HL-60 (cell line): ENCODE data around the gene CHST13.

Experiments
- DNase-seq, 2 experiments: peaks; one replicate each; pipeline ENCODE4 v3.0.0-alpha.2; 2010 to 2020; ENCODE audit warnings: low read depth in 1 of 2, low spot score in 1 of 2
- H3K27ac ChIP-seq: fragments of 250-450 bp; sonication (Bioruptor Pico); replicated peaks from 2 replicates; pipeline ENCODE4 v1.5.1; 2020; ENCODE audit warnings: mild to moderate bottlenecking, moderate library complexity
- H3K27me3 ChIP-seq: fragments of 250-450 bp; sonication (Bioruptor Pico); 2 replicates; pipeline ENCODE4 v1.5.1; 2021; ENCODE audit warnings: mild to moderate bottlenecking, moderate library complexity; ENCODE audit not compliant: insufficient read depth, poor library complexity, severe bottlenecking
- H3K4me3 ChIP-seq: replicated peaks from 2 replicates; pipeline ENCODE4 v1.5.1; 2011; ENCODE audit warnings: mild to moderate bottlenecking, control low read depth, low read length; ENCODE audit not compliant: insufficient read depth
- CTCF ChIP-seq: IDR thresholded peaks from one replicate; pipeline ENCODE4 v1.5.1; 2011; ENCODE audit warnings: low read length, control low read depth, inconsistent platforms; ENCODE audit not compliant: insufficient read depth
- GABPA ChIP-seq: IDR thresholded peaks from 2 replicates; pipeline ENCODE4 v1.6.1; 2012; ENCODE audit warnings: low read depth
- POLR2AphosphoS5 ChIP-seq: IDR thresholded peaks from 2 replicates; pipeline ENCODE4 v1.6.1; 2012; ENCODE audit warnings: low read depth
- REST ChIP-seq: IDR thresholded peaks from 2 replicates; pipeline ENCODE4 v1.6.1; 2012; ENCODE audit warnings: low read depth; ENCODE audit not compliant: insufficient replicate concordance
- SPI1 ChIP-seq: IDR thresholded peaks from 2 replicates; pipeline ENCODE4 v1.6.1; 2012; ENCODE audit warnings: low read depth, mild to moderate bottlenecking, borderline replicate concordance

CHST13 gene

GRCh38 chr3:126556637-126557414 is 32.9 kb downstream of the CHST13 start:
- TF ChIP-seq REST, result no peak
- no peak for TF ChIP-seq GABPA
- TF ChIP-seq POLR2AphosphoS5, result no peak
- no peak for TF ChIP-seq CTCF
- no peak for TF ChIP-seq SPI1

GRCh38 chr3:126557415-126557745 is 33.4 kb downstream of the CHST13 start:
- no peak for DNase-seq
- no peak overlapping the region for H3K27ac ChIP-seq
- H3K4me3 ChIP-seq, result no peak overlapping the region
- TF ChIP-seq CTCF (no peak), GABPA (no peak), REST (no peak), POLR2AphosphoS5 (no peak), SPI1 (no peak)
- H3K27me3 ChIP-seq, result no peaks in the 10 kb centered on the region

More at GRCh38 chr3:126556637-126557414, 32.9 kb downstream of the CHST13 start:
- Histone ChIP-seq H3K27me3 (no peaks in the 10 kb centered on the region), H3K27ac (no peak overlapping the region), H3K4me3 (no peak overlapping the region)
- no peak for DNase-seq

GRCh38 chr3:126557761-126558160 is 33.8 kb downstream of the CHST13 start:
- Histone ChIP-seq H3K27me3 (no peaks in the 10 kb centered on the region), H3K4me3 (no peak overlapping the region), H3K27ac (no peak overlapping the region)
- TF ChIP-seq SPI1 (no peak), CTCF (no peak), REST (no peak), POLR2AphosphoS5 (no peak), GABPA (no peak)
- DNase-seq, result no peak
